Aorta (tissue), 5 donors: Measurements from ENCODE around the gene GCGR. TPM values are rescaled to one million over a fixed set of nuclear protein-coding genes. Genes with fewer than 3 reads are reported as not detected.

Source experiments
- ATAC-seq: fragments of 200-7000 bp; cut with Tn5 transposase; one replicate; pipeline ENCODE4 v1.9.1; 2022; ENCODE audit warnings: moderate library complexity; ENCODE audit not compliant: low FRiP score
- DNase-seq, 2 donors: peaks; one replicate each; pipeline ENCODE4 v3.0.0-alpha.2; 2020
- H3K27ac ChIP-seq, 2 donors: one replicate each; pipeline ENCODE4 v1.5.1; 2013; ENCODE audit warnings: low read length in 2 of 2, mild to moderate bottlenecking in 2 of 2, moderate library complexity in 2 of 2, control low read depth in 1 of 2, inconsistent platforms in 1 of 2, low read depth in 1 of 2
- H3K27me3 ChIP-seq, 2 donors: one replicate each; pipeline ENCODE4 v1.6.1; 2013; ENCODE audit warnings: control low read depth in 1 of 2, low read length in 1 of 2, mild to moderate bottlenecking in 1 of 2, moderate library complexity in 1 of 2; ENCODE audit not compliant: insufficient read depth in 2 of 2, control insufficient read depth in 1 of 2
- H3K36me3 ChIP-seq, 2 donors: one replicate each; pipeline ENCODE4 v1.6.1; 2013; ENCODE audit warnings: control low read depth in 1 of 2, low read length in 1 of 2, mild to moderate bottlenecking in 1 of 2; ENCODE audit not compliant: insufficient read depth in 2 of 2, control insufficient read depth in 1 of 2
- H3K4me1 ChIP-seq, 2 donors: one replicate each; pipeline ENCODE4 v1.6.1; 2013; ENCODE audit warnings: low read length in 2 of 2, control low read depth in 1 of 2, mild to moderate bottlenecking in 1 of 2, moderate library complexity in 1 of 2; ENCODE audit not compliant: insufficient read depth in 2 of 2, control insufficient read depth in 1 of 2
- H3K4me3 ChIP-seq, 2 donors: one replicate each; pipeline ENCODE4 v1.5.1; 2013; ENCODE audit warnings: low read length in 2 of 2, control low read depth in 1 of 2, mild to moderate bottlenecking in 1 of 2
- H3K9me3 ChIP-seq: one replicate; pipeline ENCODE4 v1.6.1; 2013; ENCODE audit warnings: mild to moderate bottlenecking, low read length; ENCODE audit not compliant: control insufficient read depth
- WGBS, 2 donors: extraction: QIAGEN DNeasy Blood & Tissue Kit; methylation state at CpG; one replicate each; pipeline ENCODE4 v1.1.7; 2013; 5-methylcytosine and 5-hydroxymethylcytosine counted together
- intact Hi-C, 2 donors: fragments of 100-400 bp; cut with DNase I; formaldehyde crosslinking; loops; one replicate each; pipeline versions ENCODE4 v1.14.2 to v1.15.0; 2022
- polyA plus RNA-seq, 2 donors: library from polyadenylated mRNA; stranded (reverse); fragments of 200-250 nt; gene quantifications; one replicate each; pipeline ENCODE4 v1.2.3, GENCODE V29; 2013
- total RNA-seq, 2 donors: library from RNA; stranded (reverse); fragmentation: NEBNext Ultra II Directional; extraction: Animal tissue kit (Norgen Biotek cat#: 25700); gene quantifications; one replicate each; pipeline ENCODE4 v1.2.1, GENCODE V29; 2021
- donor health status: healthy with polysubstance abuse.
- donor health status: Bipolar disorder and iron deficiency.
- donor health status: DM: no; HTN: no; CAD: no.
- donor health status: DM: no; HTN: no; CAD: no.
- donor health status: DM: yes; HTN: yes; CAD: no.

GCGR gene
- total and polyA plus RNA-seq, 4 donors: 0.39 to 0.63 TPM; not detected in 2

- intact Hi-C loops: no loop called here
- DNase-seq: no peak
- Histone ChIP-seq H3K4me3 (no peak overlapping the region), H3K27me3 (no peaks in the 10 kb centered on the region), H3K36me3 (no peaks in the 10 kb centered on the region), H3K4me1 (no peaks in the 10 kb centered on the region), H3K27ac (no peak overlapping the region), H3K9me3 (no peaks in the 10 kb centered on the region)
- ATAC-seq: no peak
- 85 to 86% methylated on average over 42 of the region's 42 CpGs for WGBS, 2 donors
These were observed 7.1 kb downstream of the GCGR start for GRCh38 chr17:81810892-81811704.

- Histone ChIP-seq H3K27me3 (no peaks in the 10 kb centered on the region), H3K4me3 (no peak overlapping the region)
- WGBS, 2 donors: 78 to 84% methylated on average over 23 to 24 of the region's 24 CpGs
These were observed 8.0 kb downstream of the GCGR start for GRCh38 chr17:81811705-81812570.

GRCh38 chr17:81812571-81813370, 8.8 kb downstream of the GCGR start:
- Histone ChIP-seq H3K27ac (no peak overlapping the region), H3K4me1 (no peaks in the 10 kb centered on the region), H3K4me3 (no peak overlapping the region), H3K9me3 (no peaks in the 10 kb centered on the region), H3K36me3 (no peaks in the 10 kb centered on the region), H3K27me3 (no peaks in the 10 kb centered on the region)
- intact Hi-C loops: no loop called here
- no peak for ATAC-seq
- DNase-seq: no peak
- WGBS, 2 donors: 84 to 88% methylated on average over 43 to 45 of the region's 45 CpGs

More at GRCh38 chr17:81811705-81812570, 8.0 kb downstream of the GCGR start:
- no peak for DNase-seq
- H3K4me1 ChIP-seq: no peaks in the 10 kb centered on the region
- no peaks in the 10 kb centered on the region for H3K36me3 ChIP-seq
- ATAC-seq: no peak
- no peaks in the 10 kb centered on the region for H3K9me3 ChIP-seq
- intact Hi-C loops: no loop called here
- H3K27ac ChIP-seq: no peak overlapping the region

- Histone ChIP-seq H3K36me3 (no peaks in the 10 kb centered on the region), H3K27ac (no peak overlapping the region), H3K4me3 (no peak overlapping the region), H3K27me3 (no peaks in the 10 kb centered on the region), H3K4me1 (no peaks in the 10 kb centered on the region), H3K9me3 (no peaks in the 10 kb centered on the region)
- 89 to 90% methylated on average over 15 of the region's 15 CpGs for WGBS, 2 donors
- intact Hi-C loops: no loop called here
- ATAC-seq (no peak), DNase-seq (no peak)
These were observed 9.4 kb downstream of the GCGR start for GRCh38 chr17:81813371-81813684.

GRCh38 chr17:81813861-81814683, 10.1 kb downstream of the GCGR start:
- Histone ChIP-seq H3K4me3 (no peak overlapping the region), H3K27ac (no peak overlapping the region), H3K36me3 (no peaks in the 10 kb centered on the region), H3K4me1 (no peaks in the 10 kb centered on the region), H3K9me3 (no peaks in the 10 kb centered on the region), H3K27me3 (no peaks in the 10 kb centered on the region)
- DNase-seq (no peak), ATAC-seq (no peak)
- 90 to 93% methylated on average over 38 to 41 of the region's 41 CpGs for WGBS, 2 donors
- intact Hi-C loops: no loop called here

GRCh38 chr17:81814748-81815645, 11.0 kb downstream of the GCGR start:
- ATAC-seq (no peak), DNase-seq (no peak)
- Histone ChIP-seq H3K27me3 (no peaks in the 10 kb centered on the region), H3K4me3 (no peak overlapping the region), H3K4me1 (no peaks in the 10 kb centered on the region), H3K9me3 (no peaks in the 10 kb centered on the region), H3K36me3 (no peaks in the 10 kb centered on the region), H3K27ac (no peak overlapping the region)
- WGBS, 2 donors: 60 to 67% methylated on average over 22 to 24 of the region's 24 CpGs
- intact Hi-C loops: no loop called here

GRCh38 chr17:81815646-81815986, 11.7 kb downstream of the GCGR start:
- intact Hi-C loops: no loop called here
- Histone ChIP-seq H3K4me3 (no peak overlapping the region), H3K4me1 (no peaks in the 10 kb centered on the region), H3K36me3 (no peaks in the 10 kb centered on the region), H3K27ac (no peak overlapping the region), H3K9me3 (no peaks in the 10 kb centered on the region), H3K27me3 (no peaks in the 10 kb centered on the region)
- 53 to 69% methylated on average over 2 of the region's 2 CpGs for WGBS, 2 donors
- ATAC-seq (no peak), DNase-seq (no peak)
